Right lobe of liver (tissue), 6 donors: ENCODE results near the gene PADI2. TPM values are rescaled to one million over a fixed set of nuclear protein-coding genes. Genes with fewer than 3 reads are reported as not detected.
A peak's percentile ranks its signal among the peaks of the same experiment; 100 is the strongest.

Source experiments
- ATAC-seq, 4 donors: fragments of 200-7000 bp; cut with Tn5 transposase; one replicate each; pipeline ENCODE4 v1.9.1; 2020; ENCODE audit warnings: mild to moderate bottlenecking in 4 of 4, moderate library complexity in 4 of 4
- DNase-seq, 3 donors: peaks; one replicate each; pipeline ENCODE4 v3.0.0-alpha.2; 2020
- H3K27ac ChIP-seq, 3 donors: fragments of 200-600 bp; one replicate each; pipeline ENCODE4 v1.8.0; 2022
- H3K27me3 ChIP-seq, 2 donors: fragments of 200-600 bp; one replicate each; pipeline ENCODE4 v1.8.0; 2022
- H3K36me3 ChIP-seq, 4 donors: fragments of 200-600 bp; sonication (generic) in 1 of 4; one replicate each; pipeline versions ENCODE4 v1.5.1 to v1.8.0; 2017 to 2022; ENCODE audit warnings: control low read depth in 1 of 4
- H3K4me1 ChIP-seq, 4 donors: fragments of 200-600 bp; sonication (generic) in 1 of 4; one replicate each; pipeline versions ENCODE4 v1.5.1 to v1.8.0; 2017 to 2022; ENCODE audit warnings: control low read depth in 1 of 4
- H3K4me3 ChIP-seq, 3 donors: fragments of 200-600 bp; one replicate each; pipeline ENCODE4 v1.8.0; 2022
- H3K9me3 ChIP-seq, 4 donors: fragments of 200-600 bp; sonication (generic) in 1 of 4; one replicate each; pipeline versions ENCODE4 v1.5.1 to v1.8.0; 2017 to 2022; ENCODE audit warnings: control low read depth in 1 of 4
- POLR2A ChIP-seq: fragments of 450-650 bp; IDR thresholded peaks from one replicate; pipeline ENCODE4 v1.6.1; 2017; ENCODE audit warnings: antibody characterized with exemption, mild to moderate bottlenecking
- WGBS: methylation state at CpG from one replicate; pipeline ENCODE4 v1.1.6; 2018; ENCODE audit warnings: low coverage, low lambda C conversion rate; ENCODE audit not compliant: insufficient coverage; ENCODE audit errors: missing lambda C conversion rate; 5-methylcytosine and 5-hydroxymethylcytosine counted together
- intact Hi-C, 2 donors: fragments of 100-400 bp; cut with DNase I; formaldehyde crosslinking; loops; one replicate each; pipeline versions ENCODE4 v1.11.2 to v1.14.1; 2022
- total RNA-seq, 6 experiments: library from RNA; depleted of rRNA in 2 of 6; stranded (reverse); fragments of >200 nt in 2 of 6; fragmentation: NEBNext Ultra II Directional in 3 of 6; extraction: Animal tissue kit (Norgen Biotek cat#: 25700) in 3 of 6; gene quantifications; one replicate each; pipeline versions ENCODE4 v1.1.0 to v1.2.4, GENCODE V29; 2016 to 2023
- TF ChIP-seq, protein P1 (sequence below), 4 donors: fragments of 200-600 bp in 3 of 4; fragments of 450-650 bp in 1 of 4; IDR thresholded peaks; one replicate each; pipeline versions ENCODE4 v1.5.1 to v1.8.0; 2016 to 2022; ENCODE audit warnings: antibody characterized with exemption in 4 of 4, mild to moderate bottlenecking in 2 of 4
- donor health status: DM: no; HTN: yes; CAD: no.
- donor health status: DM: no; HTN: no; CAD: no.
- donor health status: DM: no; HTN: no; CAD: no.
- donor health status: DM: no; HTN: yes; CAD: no.
- donor health status: DM: no; HTN: yes; CAD: no.

Gene PADI2
- total RNA-seq, 6 experiments from 2014 or later: 0.20 to 1.4 (median 0.78) TPM

DNA sequence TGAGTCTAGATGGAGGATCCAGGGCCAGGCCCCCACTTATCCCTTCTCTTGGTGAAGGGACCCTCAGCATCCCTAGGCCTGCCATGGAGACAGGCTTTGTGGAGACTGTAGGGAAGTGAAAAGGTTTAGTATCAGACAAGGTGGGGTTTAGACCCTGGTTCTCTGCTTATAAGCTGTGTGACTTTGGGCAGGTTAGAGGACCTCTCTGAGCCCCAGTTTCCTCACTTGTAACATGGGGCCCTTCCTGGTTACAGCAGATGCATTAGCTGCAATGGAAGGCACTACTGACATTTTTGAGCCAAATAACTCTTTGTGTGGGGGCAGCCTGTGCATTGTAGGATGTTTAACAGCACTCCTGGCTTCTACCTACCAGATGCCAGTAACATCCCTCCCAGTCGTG is 22.7 kb downstream of the PADI2 start:
- Histone ChIP-seq H3K4me3 (no peak overlapping the region), H3K36me3 (no peaks in the 10 kb centered on the region), H3K9me3 (no peaks in the 10 kb centered on the region), H3K4me1 (no peaks in the 10 kb centered on the region), H3K27ac (no peak overlapping the region), H3K27me3 (no peaks in the 10 kb centered on the region)
- WGBS: 0% methylated on average over 1 of the region's 1 CpG
- no peak for DNase-seq
- TF ChIP-seq POLR2A: no peak
- TF ChIP-seq, protein P1, sequence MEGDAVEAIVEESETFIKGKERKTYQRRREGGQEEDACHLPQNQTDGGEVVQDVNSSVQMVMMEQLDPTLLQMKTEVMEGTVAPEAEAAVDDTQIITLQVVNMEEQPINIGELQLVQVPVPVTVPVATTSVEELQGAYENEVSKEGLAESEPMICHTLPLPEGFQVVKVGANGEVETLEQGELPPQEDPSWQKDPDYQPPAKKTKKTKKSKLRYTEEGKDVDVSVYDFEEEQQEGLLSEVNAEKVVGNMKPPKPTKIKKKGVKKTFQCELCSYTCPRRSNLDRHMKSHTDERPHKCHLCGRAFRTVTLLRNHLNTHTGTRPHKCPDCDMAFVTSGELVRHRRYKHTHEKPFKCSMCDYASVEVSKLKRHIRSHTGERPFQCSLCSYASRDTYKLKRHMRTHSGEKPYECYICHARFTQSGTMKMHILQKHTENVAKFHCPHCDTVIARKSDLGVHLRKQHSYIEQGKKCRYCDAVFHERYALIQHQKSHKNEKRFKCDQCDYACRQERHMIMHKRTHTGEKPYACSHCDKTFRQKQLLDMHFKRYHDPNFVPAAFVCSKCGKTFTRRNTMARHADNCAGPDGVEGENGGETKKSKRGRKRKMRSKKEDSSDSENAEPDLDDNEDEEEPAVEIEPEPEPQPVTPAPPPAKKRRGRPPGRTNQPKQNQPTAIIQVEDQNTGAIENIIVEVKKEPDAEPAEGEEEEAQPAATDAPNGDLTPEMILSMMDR (IDR thresholded peaks at IDR 0.05): no peak
- intact Hi-C loops: no loop called here
- no peak for ATAC-seq

DNA sequence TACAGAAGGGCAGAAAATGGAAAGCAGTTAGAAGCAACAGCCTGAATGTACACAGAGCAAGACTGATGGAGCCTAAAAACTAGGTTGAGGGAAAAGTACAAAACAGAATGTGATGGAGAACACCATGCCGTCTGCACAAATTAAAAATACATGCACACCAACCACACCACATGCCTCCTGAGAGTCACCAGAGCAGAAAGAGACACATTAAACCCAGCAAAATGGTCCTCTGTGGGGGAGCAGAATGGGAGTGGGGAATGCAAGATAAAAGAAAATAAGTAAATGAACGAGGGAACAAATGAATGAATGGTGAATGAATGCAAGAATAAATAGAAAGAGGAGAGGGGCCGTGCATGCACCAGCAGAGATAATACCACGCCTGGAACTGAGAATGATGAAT is 24.1 kb downstream of the PADI2 start:
- Histone ChIP-seq H3K27me3 (no peaks in the 10 kb centered on the region), H3K4me1 (no peaks in the 10 kb centered on the region), H3K4me3 (no peak overlapping the region), H3K27ac (no peak overlapping the region), H3K9me3 (no peaks in the 10 kb centered on the region), H3K36me3 (no peaks in the 10 kb centered on the region)
- intact Hi-C loops: no loop called here
- 0% methylated on average over 2 of the region's 4 CpGs for WGBS
- DNase-seq (no peak), ATAC-seq (no peak)
- TF ChIP-seq, protein P1 (IDR thresholded peaks at IDR 0.05): no peak
- no peak for TF ChIP-seq POLR2A

DNA sequence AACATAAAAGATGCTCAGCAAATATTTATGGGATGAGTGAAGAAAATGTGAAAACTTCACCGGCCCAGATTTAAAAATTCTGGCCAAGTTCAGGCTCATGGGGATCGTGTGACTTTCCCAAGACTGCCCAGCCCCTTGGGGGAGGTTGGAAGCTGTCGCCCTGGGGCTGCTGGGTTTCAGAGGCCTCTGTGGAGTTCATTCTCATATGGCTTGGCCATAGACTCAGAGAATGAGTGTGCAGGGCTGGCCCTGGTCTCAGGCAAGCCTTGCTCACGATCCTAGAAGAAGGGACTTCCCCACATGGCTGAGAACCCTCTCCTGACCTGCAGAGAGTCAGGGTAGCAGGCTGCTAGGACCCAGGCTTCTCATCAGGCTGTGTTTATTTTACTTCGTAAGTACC is 24.6 kb downstream of the PADI2 start:
- intact Hi-C loops: no loop called here
- Histone ChIP-seq H3K27ac (no peak overlapping the region), H3K27me3 (no peaks in the 10 kb centered on the region), H3K4me1 (no peaks in the 10 kb centered on the region), H3K4me3 (no peak overlapping the region), H3K36me3 (no peaks in the 10 kb centered on the region), H3K9me3 (no peaks in the 10 kb centered on the region)
- TF ChIP-seq, protein P1 (IDR thresholded peaks at IDR 0.05): no peak
- no peak for TF ChIP-seq POLR2A
- ATAC-seq (no peak), DNase-seq (no peak)
- WGBS: 79% methylated on average over 4 of the region's 5 CpGs

DNA sequence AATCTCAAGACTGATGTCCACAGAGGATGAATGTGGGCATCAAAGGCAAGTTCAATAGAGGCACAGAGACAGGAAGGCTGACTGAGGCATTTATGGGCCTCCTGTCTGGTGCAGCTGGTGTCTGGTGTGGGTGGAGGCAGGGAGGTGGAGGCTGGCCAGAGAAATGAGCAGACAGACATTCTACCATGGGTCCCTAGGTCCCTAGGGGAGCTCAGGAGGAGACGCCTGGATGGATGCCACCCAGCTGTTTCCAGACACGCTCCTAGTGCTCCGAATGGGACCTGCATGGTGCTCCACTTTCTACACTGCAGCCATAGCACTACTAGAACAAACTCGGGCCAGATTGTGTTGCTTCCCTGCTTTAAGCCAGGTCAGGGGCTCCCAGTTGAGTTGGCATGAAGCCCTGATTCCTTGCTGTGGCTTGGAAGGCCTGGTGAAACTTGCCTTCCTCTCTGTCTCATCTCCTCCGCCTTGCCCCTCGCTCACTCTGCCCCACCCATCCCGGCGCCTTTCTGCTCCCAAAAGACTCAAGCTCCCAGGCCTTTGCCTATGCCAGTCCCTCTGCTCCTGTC is 25.3 kb downstream of the PADI2 start:
- intact Hi-C loops: no loop called here
- H3K36me3 ChIP-seq: no peaks in the 10 kb centered on the region
- no peaks in the 10 kb centered on the region for H3K9me3 ChIP-seq
- no peaks in the 10 kb centered on the region for H3K4me1 ChIP-seq
- no peak for DNase-seq
- no peak overlapping the region for H3K4me3 ChIP-seq
- TF ChIP-seq, protein P1 (IDR thresholded peaks at IDR 0.05): no peak
- no peak for TF ChIP-seq POLR2A
- WGBS: 88% methylated on average over 4 of the region's 8 CpGs
- no peak for ATAC-seq
- H3K27ac ChIP-seq: no peak overlapping the region
- no peaks in the 10 kb centered on the region for H3K27me3 ChIP-seq

DNA sequence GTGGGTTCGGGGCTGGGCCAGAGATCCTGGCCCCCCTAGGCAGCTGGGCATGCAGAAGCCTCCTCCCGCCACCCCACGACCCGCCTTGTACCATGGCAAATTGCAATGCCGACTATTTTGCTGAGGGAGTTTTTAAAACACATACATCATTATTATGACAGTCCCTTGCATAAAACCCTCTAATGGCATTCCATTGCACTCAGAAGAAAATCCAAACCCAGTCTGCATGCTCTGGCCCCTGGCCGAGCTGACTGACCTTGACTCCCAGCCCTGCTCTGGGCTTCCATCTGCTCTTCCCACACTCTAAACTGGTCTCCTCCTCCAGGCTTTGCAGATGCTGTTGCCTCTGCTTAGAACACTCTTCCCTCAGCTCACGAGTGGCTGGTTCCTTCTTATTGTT is 28.0 kb downstream of the PADI2 start:
- 78% methylated on average over 6 of the region's 7 CpGs for WGBS
- no peak overlapping the region for H3K27ac ChIP-seq
- no peak overlapping the region for H3K4me3 ChIP-seq
- ATAC-seq: peak in 2 of 4 donors; percentile 34 to 46
- H3K36me3 ChIP-seq: no peaks in the 10 kb centered on the region
- H3K4me1 ChIP-seq: no peaks in the 10 kb centered on the region
- DNase-seq: no peak
- no peaks in the 10 kb centered on the region for H3K27me3 ChIP-seq
- TF ChIP-seq POLR2A: no peak
- TF ChIP-seq, protein P1 (IDR thresholded peaks at IDR 0.05): no peak
- intact Hi-C loops: no loop called here
- H3K9me3 ChIP-seq: no peaks in the 10 kb centered on the region
